Ovary (tissue), 9 donors: ENCODE results near the gene KIZ. TPM values are rescaled to one million over a fixed set of nuclear protein-coding genes. Genes with fewer than 3 reads are reported as not detected.
A peak's percentile ranks its signal among the peaks of the same experiment; 100 is the strongest.

Experiments used
- DNase-seq, 5 donors: peaks; one replicate each; pipeline ENCODE4 v3.0.0-alpha.2; 2019 to 2020
- H3K27ac ChIP-seq, 2 donors: fragments of 200-600 bp; one replicate each; pipeline versions ENCODE4 v1.5.1 to v1.8.0; 2019 to 2022
- H3K27me3 ChIP-seq: fragments of 200-600 bp; one replicate; pipeline ENCODE4 v1.8.0; 2022
- H3K36me3 ChIP-seq: fragments of 200-600 bp; sonication (generic); one replicate; pipeline ENCODE4 v1.5.1; 2019
- H3K4me1 ChIP-seq: one replicate; pipeline ENCODE4 v1.8.1; 2013; ENCODE audit warnings: mild to moderate bottlenecking, moderate library complexity; ENCODE audit not compliant: insufficient read depth
- H3K4me3 ChIP-seq: fragments of 200-600 bp; sonication (generic); one replicate; pipeline ENCODE4 v1.5.1; 2017
- H3K9me3 ChIP-seq, 2 donors: fragments of 200-600 bp in 1 of 2; sonication (generic) in 1 of 2; one replicate each; pipeline versions ENCODE4 v1.5.1 to v1.8.1; 2013 to 2019; ENCODE audit warnings: mild to moderate bottlenecking in 1 of 2, moderate library complexity in 1 of 2
- EP300 ChIP-seq: sonication (generic); formaldehyde crosslinking; IDR thresholded peaks from one replicate; pipeline ENCODE4 v1.6.1; 2017; ENCODE audit warnings: antibody characterized with exemption
- POLR2A ChIP-seq: fragments of 450-650 bp; IDR thresholded peaks from one replicate; pipeline ENCODE4 v1.6.1; 2017; ENCODE audit warnings: antibody characterized with exemption, mild to moderate bottlenecking, moderate library complexity
- WGBS, 3 donors: extraction: QIAGEN DNeasy Blood & Tissue Kit in 1 of 3; methylation state at CpG; one replicate each; pipeline versions ENCODE4 v1.1.5 to v1.1.7; 2013 to 2017; 5-methylcytosine and 5-hydroxymethylcytosine counted together
- intact Hi-C, 4 donors: fragments of 100-400 bp; cut with DNase I; formaldehyde crosslinking; loops; one replicate each; pipeline versions ENCODE4 v1.11.0 to v1.15.1; 2022 to 2023
- polyA plus RNA-seq, 2 donors: library from polyadenylated mRNA; stranded (reverse); fragments of 200-250 nt in 1 of 2; fragments of 350-450 nt in 1 of 2; fragmentation: Illumina TruSeq in 1 of 2; extraction: RNeasy Lipid Tissue Mini Kit (QIAGEN cat#74804) in 1 of 2; gene quantifications; one replicate each; pipeline ENCODE4 v1.2.3, GENCODE V29; 2013 to 2014
- total RNA-seq, 7 donors: library from RNA; depleted of rRNA in 2 of 7; stranded (reverse); fragments of >200 nt in 2 of 7; fragmentation: NEBNext Ultra II Directional in 3 of 7; extraction: Animal tissue kit (Norgen Biotek cat#: 25700) in 3 of 7; gene quantifications; one replicate each; pipeline versions ENCODE4 v1.1.0 to v1.2.4, GENCODE V29; 2016 to 2023
- TF ChIP-seq, protein P1 (sequence below), 3 donors: fragments of 450-650 bp in 2 of 3; fragments of 200-600 bp in 1 of 3; IDR thresholded peaks; one replicate each; pipeline versions ENCODE4 v1.5.1 to v1.8.0; 2016 to 2022; ENCODE audit warnings: antibody characterized with exemption in 3 of 3, mild to moderate bottlenecking in 1 of 3
- donor health status: DM: no; HTN: no; CAD: no; lungs with moderate emphysema.
- donor health status: DM: no; HTN: no; CAD: no.
- donor health status: Bipolar disorder and iron deficiency.
- donor health status: DM: yes; HTN: yes; CAD: no.
- donor health status: DM: no; HTN: no; CAD: no.
- donor health status: DM: yes; HTN: yes; CAD: no.

The KIZ gene
- total and polyA plus RNA-seq, 9 donors, result 20.5 to 59.5 (median 42.1) TPM

DNA sequence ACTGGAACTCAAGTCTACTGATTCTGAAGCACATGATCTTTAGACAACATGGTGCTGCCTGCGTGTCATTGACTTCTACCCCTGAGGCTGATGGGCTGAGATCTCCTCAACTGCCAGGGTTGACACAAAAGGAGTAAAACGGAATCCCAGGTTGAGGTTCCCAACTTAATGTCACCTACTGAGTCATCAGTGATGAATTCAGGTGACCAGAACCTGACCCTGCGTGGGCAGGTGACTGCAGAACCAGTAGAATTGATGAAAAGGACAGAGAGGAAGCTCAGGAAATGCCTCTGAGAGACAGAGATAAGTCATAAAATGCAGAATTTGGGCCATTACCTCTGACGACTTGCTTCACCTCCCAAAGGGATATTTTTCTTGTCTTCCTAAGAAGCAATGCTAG is 7.7 kb upstream of the KIZ start:
- H3K4me1 ChIP-seq, result no peaks in the 10 kb centered on the region

GRCh38 chr20:21118782-21119181 is 7.1 kb upstream of the KIZ start:
- Histone ChIP-seq H3K36me3 (no peaks in the 10 kb centered on the region), H3K27me3 (no peaks in the 10 kb centered on the region), H3K27ac (no peak overlapping the region), H3K4me1 (no peaks in the 10 kb centered on the region), H3K9me3 (no peaks in the 10 kb centered on the region), H3K4me3 (no peak overlapping the region)
- DNase-seq, result no peak
- intact Hi-C loops, result no loop called here
- WGBS, 3 donors, result 92 to 96% (median 96%) methylated on average over 2 of the region's 2 CpGs
- TF ChIP-seq EP300 (no peak), POLR2A (no peak)

More for the DNA sequence above, 7.7 kb upstream of the KIZ start:
- WGBS, 3 donors, result 56 to 60% (median 59%) methylated on average over 4 of the region's 4 CpGs
- H3K36me3 ChIP-seq, result no peaks in the 10 kb centered on the region
- intact Hi-C loops, result no loop called here
- no peaks in the 10 kb centered on the region for H3K9me3 ChIP-seq
- no peak overlapping the region for H3K4me3 ChIP-seq
- DNase-seq, result no peak
- H3K27ac ChIP-seq, result no peak overlapping the region
- no peaks in the 10 kb centered on the region for H3K27me3 ChIP-seq
- TF ChIP-seq, protein P1, sequence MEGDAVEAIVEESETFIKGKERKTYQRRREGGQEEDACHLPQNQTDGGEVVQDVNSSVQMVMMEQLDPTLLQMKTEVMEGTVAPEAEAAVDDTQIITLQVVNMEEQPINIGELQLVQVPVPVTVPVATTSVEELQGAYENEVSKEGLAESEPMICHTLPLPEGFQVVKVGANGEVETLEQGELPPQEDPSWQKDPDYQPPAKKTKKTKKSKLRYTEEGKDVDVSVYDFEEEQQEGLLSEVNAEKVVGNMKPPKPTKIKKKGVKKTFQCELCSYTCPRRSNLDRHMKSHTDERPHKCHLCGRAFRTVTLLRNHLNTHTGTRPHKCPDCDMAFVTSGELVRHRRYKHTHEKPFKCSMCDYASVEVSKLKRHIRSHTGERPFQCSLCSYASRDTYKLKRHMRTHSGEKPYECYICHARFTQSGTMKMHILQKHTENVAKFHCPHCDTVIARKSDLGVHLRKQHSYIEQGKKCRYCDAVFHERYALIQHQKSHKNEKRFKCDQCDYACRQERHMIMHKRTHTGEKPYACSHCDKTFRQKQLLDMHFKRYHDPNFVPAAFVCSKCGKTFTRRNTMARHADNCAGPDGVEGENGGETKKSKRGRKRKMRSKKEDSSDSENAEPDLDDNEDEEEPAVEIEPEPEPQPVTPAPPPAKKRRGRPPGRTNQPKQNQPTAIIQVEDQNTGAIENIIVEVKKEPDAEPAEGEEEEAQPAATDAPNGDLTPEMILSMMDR (IDR thresholded peaks at IDR 0.05), result no peak
- TF ChIP-seq EP300 (no peak), POLR2A (no peak)

GRCh38 chr20:21124190-21124589 is 1.7 kb upstream of the KIZ start:
- intact Hi-C loops, result no loop called here

DNA sequence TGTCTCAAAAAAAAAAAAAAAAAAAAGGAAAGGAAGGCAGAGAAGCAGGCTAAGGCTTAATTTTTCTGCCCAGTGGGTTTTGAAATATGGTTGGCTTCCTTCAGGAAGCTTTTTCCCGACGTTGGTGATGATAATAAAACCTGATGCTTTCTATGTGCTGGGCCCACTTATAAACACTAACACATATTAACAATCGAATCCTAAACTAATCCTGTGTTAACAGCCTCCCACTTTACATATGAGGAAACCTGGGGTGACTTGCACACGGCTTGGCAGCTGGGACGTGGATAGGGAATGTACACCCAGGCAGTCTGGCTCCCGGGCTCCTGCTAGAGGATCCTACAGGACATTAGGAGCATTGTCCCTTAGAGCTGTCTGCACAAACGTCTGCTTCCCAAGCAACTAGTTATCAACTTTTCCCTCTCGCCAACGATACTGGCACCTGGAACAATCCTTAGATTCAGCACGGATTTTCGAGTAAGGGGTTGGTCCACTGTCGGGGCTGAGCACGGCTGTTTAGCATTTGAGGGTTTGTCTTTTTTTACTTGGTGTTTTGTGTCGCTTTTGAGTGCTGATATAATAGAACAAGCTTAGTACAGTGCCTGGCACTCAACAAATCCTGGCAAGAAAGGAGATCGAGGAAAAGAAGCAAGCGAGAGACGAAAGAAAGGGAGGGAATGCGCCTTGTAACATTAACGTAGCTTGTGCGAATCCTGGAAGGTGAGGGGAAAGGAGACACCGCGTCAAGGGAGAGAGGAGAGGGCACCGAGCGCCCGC is 622 bp upstream of the KIZ start:
- peak overlapping the region; percentile 97 for H3K4me3 ChIP-seq
- WGBS, 3 donors, result 2 to 3% (median 2%) methylated on average over 24 to 25 of the region's 25 CpGs
- peak in 4 of 5 donors; percentile 31 to 51 (median 38) for DNase-seq
- intact Hi-C loops, result no loop called here
- no peaks in the 10 kb centered on the region for H3K36me3 ChIP-seq
- no peaks in the 10 kb centered on the region for H3K9me3 ChIP-seq
- TF ChIP-seq EP300, result no peak
- TF ChIP-seq POLR2A, result no peak
- TF ChIP-seq, protein P1 (IDR thresholded peaks at IDR 0.05), result no peak
- H3K27me3 ChIP-seq, result no peaks in the 10 kb centered on the region
- no peaks in the 10 kb centered on the region for H3K4me1 ChIP-seq
- peak overlapping the region in 1 of 2 donors; percentile 57 for H3K27ac ChIP-seq

More at GRCh38 chr20:21124190-21124589, 1.7 kb upstream of the KIZ start:
- Histone ChIP-seq H3K36me3 (no peaks in the 10 kb centered on the region), H3K27ac (no peak overlapping the region), H3K27me3 (no peaks in the 10 kb centered on the region), H3K4me1 (no peaks in the 10 kb centered on the region), H3K9me3 (no peaks in the 10 kb centered on the region), H3K4me3 (no peak overlapping the region)
- TF ChIP-seq, protein P1 (IDR thresholded peaks at IDR 0.05), result no peak
- TF ChIP-seq EP300 (no peak), POLR2A (no peak)
- DNase-seq, result no peak
- 88 to 91% (median 91%) methylated on average over 3 of the region's 3 CpGs for WGBS, 3 donors

- DNase-seq, result no peak
- Histone ChIP-seq H3K36me3 (no peaks in the 10 kb centered on the region), H3K27ac (peak overlapping the region; percentile 9 to 70), H3K9me3 (no peaks in the 10 kb centered on the region), H3K4me1 (no peaks in the 10 kb centered on the region), H3K27me3 (no peaks in the 10 kb centered on the region), H3K4me3 (peak overlapping the region; percentile 97)
- WGBS, 3 donors, result 2 to 3% (median 3%) methylated on average over 8 of the region's 8 CpGs
- TF ChIP-seq, protein P1 (IDR thresholded peaks at IDR 0.05), result no peak
- TF ChIP-seq POLR2A, result no peak
- no peak for TF ChIP-seq EP300
- intact Hi-C loops, result no loop called here
These were observed 644 bp downstream of the KIZ start for GRCh38 chr20:21126581-21126870.
